GM23338 (cell line): ENCODE results near the gene DPF1. TPM values are rescaled to one million over a fixed set of nuclear protein-coding genes. Genes with fewer than 3 reads are reported as not detected.

Source experiments
- ATAC-seq: fragments of 200-7000 bp; cut with Tn5 transposase; 3 replicates; pipeline ENCODE4 v1.9.1; 2020
- DNase-seq: peaks from one replicate; pipeline ENCODE4 v3.0.0-alpha.2; 2015; ENCODE audit warnings: low spot score
- H2AFZ ChIP-seq: fragments of 200-600 bp; sonication (generic); 2 replicates; pipeline ENCODE4 v1.8.0; 2016; ENCODE audit warnings: antibody characterized with exemption, mild to moderate bottlenecking, moderate library complexity
- H3F3A ChIP-seq: fragments of 200-600 bp; sonication (generic); replicated peaks from 2 replicates; pipeline ENCODE4 v1.8.0; 2017; ENCODE audit warnings: antibody characterized with exemption, mixed run types, low read depth
- H3K27ac ChIP-seq: fragments of 200-600 bp; sonication (generic); 2 replicates; pipeline ENCODE4 v1.6.1; 2016; ENCODE audit warnings: low read depth
- H3K27me3 ChIP-seq: fragments of 200-600 bp; sonication (generic); 2 replicates; pipeline ENCODE4 v1.8.0; 2016; ENCODE audit warnings: mild to moderate bottlenecking, mixed run types, moderate library complexity; ENCODE audit not compliant: insufficient read depth
- H3K36me3 ChIP-seq: fragments of 200-600 bp; sonication (generic); 2 replicates; pipeline ENCODE4 v1.8.0; 2016; ENCODE audit warnings: mild to moderate bottlenecking; ENCODE audit not compliant: insufficient read depth
- H3K4me1 ChIP-seq: fragments of 200-600 bp; sonication (generic); 2 replicates; pipeline ENCODE4 v1.8.0; 2016; ENCODE audit warnings: mild to moderate bottlenecking, moderate library complexity; ENCODE audit not compliant: insufficient read depth
- H3K4me2 ChIP-seq: fragments of 200-600 bp; sonication (generic); 2 replicates; pipeline ENCODE4 v1.7.1; 2017; ENCODE audit warnings: mixed run types
- H3K4me3 ChIP-seq: fragments of 200-600 bp; sonication (generic); 2 replicates; pipeline ENCODE4 v1.6.1; 2016; ENCODE audit warnings: mixed run types
- H3K79me2 ChIP-seq: fragments of 200-600 bp; sonication (generic); replicated peaks from 2 replicates; pipeline ENCODE4 v1.8.0; 2017; ENCODE audit warnings: mild to moderate bottlenecking; ENCODE audit not compliant: insufficient read depth
- H3K9me2 ChIP-seq: fragments of 200-600 bp; sonication (generic); 2 replicates; pipeline ENCODE4 v1.8.0; 2017; ENCODE audit not compliant: insufficient read depth
- H4K20me1 ChIP-seq: fragments of 200-600 bp; sonication (generic); replicated peaks from 2 replicates; pipeline ENCODE4 v1.8.0; 2017; ENCODE audit warnings: mild to moderate bottlenecking; ENCODE audit not compliant: insufficient read depth
- H3K27ac Mint-ChIP-seq: 2 replicates; pipeline ENCODE4 v1.8.0; 2020; ENCODE audit warnings: inconsistent platforms, mild to moderate bottlenecking, moderate library complexity, mixed read lengths
- H3K27me3 Mint-ChIP-seq: 3 replicates; pipeline ENCODE4 v1.8.0; 2022; ENCODE audit warnings: low read depth, mild to moderate bottlenecking, moderate library complexity, mixed read lengths, inconsistent platforms; ENCODE audit not compliant: insufficient read depth, poor library complexity
- H3K36me3 Mint-ChIP-seq: 3 replicates; pipeline ENCODE4 v1.8.0; 2021; ENCODE audit warnings: low read depth, mild to moderate bottlenecking, inconsistent platforms, moderate library complexity, mixed read lengths
- H3K4me1 Mint-ChIP-seq: 3 replicates; pipeline ENCODE4 v1.8.0; 2020; ENCODE audit warnings: mild to moderate bottlenecking, inconsistent platforms, mixed read lengths
- H3K4me3 Mint-ChIP-seq: 3 replicates; pipeline ENCODE4 v1.8.0; 2021; ENCODE audit warnings: moderate library complexity, mild to moderate bottlenecking, inconsistent platforms, mixed read lengths
- H3K9me3 Mint-ChIP-seq: 3 replicates; pipeline ENCODE4 v1.8.0; 2020; ENCODE audit warnings: moderate library complexity, mild to moderate bottlenecking, inconsistent platforms, mixed read lengths
- CREB1 ChIP-seq: fragments of 250-450 bp; sonication (Bioruptor Pico); IDR thresholded peaks from 2 replicates; pipeline ENCODE4 v1.5.0; 2020; ENCODE audit warnings: low read depth, mild to moderate bottlenecking, moderate library complexity
- EZH2 ChIP-seq: fragments of 200-600 bp; sonication (generic); IDR thresholded peaks from one replicate; pipeline ENCODE4 v1.8.0; 2017; ENCODE audit warnings: antibody characterized with exemption, mild to moderate bottlenecking, low read depth; ENCODE audit not compliant: unreplicated experiment
- EZH2phosphoT487 ChIP-seq: fragments of 200-600 bp; sonication (generic); IDR thresholded peaks from one replicate; pipeline ENCODE4 v1.8.1; 2018; ENCODE audit warnings: antibody characterized with exemption; ENCODE audit not compliant: unreplicated experiment
- POLR2AphosphoS5 ChIP-seq: IDR thresholded peaks from 2 replicates; pipeline ENCODE4 v1.6.1; 2016; ENCODE audit warnings: antibody characterized with exemption, low read depth
- ZNF331 ChIP-seq: fragments of 250-450 bp; sonication (Bioruptor Pico); IDR thresholded peaks from 2 replicates; pipeline ENCODE4 v1.5.0; 2020; ENCODE audit warnings: low read depth, mild to moderate bottlenecking, moderate library complexity
- polyA plus RNA-seq: library from polyadenylated mRNA; unstranded; fragments of >200 nt; fragmentation: Nextera tagmentation; extraction: Ambion mirVana; gene quantifications from 2 replicates; pipeline ENCODE4 v1.2.1, GENCODE V29; 2016
- total RNA-seq: library from RNA; depleted of rRNA; stranded (reverse); fragments of >200 nt; shearing (Covaris generic); gene quantifications from 2 replicates; pipeline ENCODE4 v1.2.3, GENCODE V29; 2014
- TF ChIP-seq, protein P1 (sequence below): fragments of 250-450 bp; sonication (Bioruptor Pico); IDR thresholded peaks from 2 replicates; pipeline ENCODE4 v1.5.0; 2020; ENCODE audit warnings: mild to moderate bottlenecking, moderate library complexity
- TF ChIP-seq, protein P2 (sequence below), 2 experiments: fragments of 200-600 bp in 1 of 2; sonication (generic) in 1 of 2; conservative IDR thresholded peaks; 2 replicates each; pipeline versions ENCODE4 v1.5.1 to v1.6.1; 2016 to 2017; ENCODE audit warnings: antibody characterized with exemption in 2 of 2, low read depth in 2 of 2, mild to moderate bottlenecking in 2 of 2, moderate library complexity in 1 of 2

DPF1 gene
- total and polyA plus RNA-seq, 2 experiments from 2014 or later, result 8.3 to 11.7 TPM

DNA sequence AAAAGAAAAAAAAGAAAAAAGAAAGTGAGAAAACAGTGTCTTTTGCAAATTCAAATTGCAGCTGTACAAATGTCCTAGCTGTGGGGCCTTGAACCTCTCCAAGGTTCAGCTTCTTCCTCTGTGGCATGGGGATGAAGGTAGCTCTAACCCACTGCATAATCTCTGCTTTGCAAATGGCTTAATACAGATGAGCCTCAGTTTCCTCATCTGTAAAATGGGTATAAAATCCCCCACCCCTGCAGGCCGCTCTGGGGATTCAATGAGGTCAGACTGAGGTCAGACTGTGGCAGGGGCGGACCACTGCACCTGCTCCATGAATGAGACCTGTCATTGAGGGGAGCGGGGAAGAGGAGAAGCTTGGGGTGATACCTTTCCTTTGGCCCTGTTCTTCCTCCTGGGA lies 5.8 kb downstream of the DPF1 start:
- no peak for ATAC-seq
- Mint-ChIP-seq H3K9me3 (no peaks in the 10 kb centered on the region; the same call in none of the 3 replicates), H3K27ac (no peak overlapping the region), H3K27me3 (peaks cover 10% of the 10 kb centered on the region), H3K36me3 (peaks cover 33% of the 10 kb centered on the region), H3K4me1 (peaks cover 16% of the 10 kb centered on the region), H3K4me3 (no peak overlapping the region)
- H3K79me2 ChIP-seq, result peaks cover 3% of the 10 kb centered on the region
- 0 out of 2 replicates have a peak, but pooled peaks cover under 1% of the 10 kb centered on the region for H3K27me3 ChIP-seq
- no peak for DNase-seq
- H3K4me2 ChIP-seq, result no peak overlapping the region
- no peak overlapping the region for H2AFZ ChIP-seq
- H3K4me1 ChIP-seq, result peaks cover 9% of the 10 kb centered on the region
- H3F3A ChIP-seq, result peaks cover 11% of the 10 kb centered on the region
- no peak overlapping the region for H3K27ac ChIP-seq
- H3K9me2 ChIP-seq, result no peaks in the 10 kb centered on the region
- no peaks in the 10 kb centered on the region for H3K36me3 ChIP-seq
- H3K4me3 ChIP-seq, result no peak overlapping the region
- 0 out of 2 replicates have a peak, but pooled peaks cover 6% of the 10 kb centered on the region for H4K20me1 ChIP-seq
- TF ChIP-seq, protein P1, sequence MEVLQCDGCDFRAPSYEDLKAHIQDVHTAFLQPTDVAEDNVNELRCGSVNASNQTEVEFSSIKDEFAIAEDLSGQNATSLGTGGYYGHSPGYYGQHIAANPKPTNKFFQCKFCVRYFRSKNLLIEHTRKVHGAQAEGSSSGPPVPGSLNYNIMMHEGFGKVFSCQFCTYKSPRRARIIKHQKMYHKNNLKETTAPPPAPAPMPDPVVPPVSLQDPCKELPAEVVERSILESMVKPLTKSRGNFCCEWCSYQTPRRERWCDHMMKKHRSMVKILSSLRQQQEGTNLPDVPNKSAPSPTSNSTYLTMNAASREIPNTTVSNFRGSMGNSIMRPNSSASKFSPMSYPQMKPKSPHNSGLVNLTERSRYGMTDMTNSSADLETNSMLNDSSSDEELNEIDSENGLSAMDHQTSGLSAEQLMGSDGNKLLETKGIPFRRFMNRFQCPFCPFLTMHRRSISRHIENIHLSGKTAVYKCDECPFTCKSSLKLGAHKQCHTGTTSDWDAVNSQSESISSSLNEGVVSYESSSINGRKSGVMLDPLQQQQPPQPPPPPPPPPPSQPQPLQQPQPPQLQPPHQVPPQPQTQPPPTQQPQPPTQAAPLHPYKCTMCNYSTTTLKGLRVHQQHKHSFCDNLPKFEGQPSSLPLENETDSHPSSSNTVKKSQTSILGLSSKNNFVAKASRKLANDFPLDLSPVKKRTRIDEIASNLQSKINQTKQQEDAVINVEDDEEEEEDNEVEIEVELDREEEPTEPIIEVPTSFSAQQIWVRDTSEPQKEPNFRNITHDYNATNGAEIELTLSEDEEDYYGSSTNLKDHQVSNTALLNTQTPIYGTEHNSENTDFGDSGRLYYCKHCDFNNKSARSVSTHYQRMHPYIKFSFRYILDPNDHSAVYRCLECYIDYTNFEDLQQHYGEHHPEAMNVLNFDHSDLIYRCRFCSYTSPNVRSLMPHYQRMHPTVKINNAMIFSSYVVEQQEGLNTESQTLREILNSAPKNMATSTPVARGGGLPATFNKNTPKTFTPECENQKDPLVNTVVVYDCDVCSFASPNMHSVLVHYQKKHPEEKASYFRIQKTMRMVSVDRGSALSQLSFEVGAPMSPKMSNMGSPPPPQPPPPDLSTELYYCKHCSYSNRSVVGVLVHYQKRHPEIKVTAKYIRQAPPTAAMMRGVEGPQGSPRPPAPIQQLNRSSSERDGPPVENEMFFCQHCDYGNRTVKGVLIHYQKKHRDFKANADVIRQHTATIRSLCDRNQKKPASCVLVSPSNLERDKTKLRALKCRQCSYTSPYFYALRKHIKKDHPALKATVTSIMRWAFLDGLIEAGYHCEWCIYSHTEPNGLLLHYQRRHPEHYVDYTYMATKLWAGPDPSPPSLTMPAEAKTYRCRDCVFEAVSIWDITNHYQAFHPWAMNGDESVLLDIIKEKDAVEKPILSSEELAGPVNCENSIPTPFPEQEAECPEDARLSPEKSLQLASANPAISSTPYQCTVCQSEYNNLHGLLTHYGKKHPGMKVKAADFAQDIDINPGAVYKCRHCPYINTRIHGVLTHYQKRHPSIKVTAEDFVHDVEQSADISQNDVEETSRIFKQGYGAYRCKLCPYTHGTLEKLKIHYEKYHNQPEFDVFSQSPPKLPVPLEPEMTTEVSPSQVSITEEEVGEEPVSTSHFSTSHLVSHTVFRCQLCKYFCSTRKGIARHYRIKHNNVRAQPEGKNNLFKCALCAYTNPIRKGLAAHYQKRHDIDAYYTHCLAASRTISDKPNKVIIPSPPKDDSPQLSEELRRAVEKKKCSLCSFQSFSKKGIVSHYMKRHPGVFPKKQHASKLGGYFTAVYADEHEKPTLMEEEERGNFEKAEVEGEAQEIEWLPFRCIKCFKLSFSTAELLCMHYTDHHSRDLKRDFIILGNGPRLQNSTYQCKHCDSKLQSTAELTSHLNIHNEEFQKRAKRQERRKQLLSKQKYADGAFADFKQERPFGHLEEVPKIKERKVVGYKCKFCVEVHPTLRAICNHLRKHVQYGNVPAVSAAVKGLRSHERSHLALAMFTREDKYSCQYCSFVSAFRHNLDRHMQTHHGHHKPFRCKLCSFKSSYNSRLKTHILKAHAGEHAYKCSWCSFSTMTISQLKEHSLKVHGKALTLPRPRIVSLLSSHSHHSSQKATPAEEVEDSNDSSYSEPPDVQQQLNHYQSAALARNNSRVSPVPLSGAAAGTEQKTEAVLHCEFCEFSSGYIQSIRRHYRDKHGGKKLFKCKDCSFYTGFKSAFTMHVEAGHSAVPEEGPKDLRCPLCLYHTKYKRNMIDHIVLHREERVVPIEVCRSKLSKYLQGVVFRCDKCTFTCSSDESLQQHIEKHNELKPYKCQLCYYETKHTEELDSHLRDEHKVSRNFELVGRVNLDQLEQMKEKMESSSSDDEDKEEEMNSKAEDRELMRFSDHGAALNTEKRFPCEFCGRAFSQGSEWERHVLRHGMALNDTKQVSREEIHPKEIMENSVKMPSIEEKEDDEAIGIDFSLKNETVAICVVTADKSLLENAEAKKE (CRISPR knock-in tag), result no peak
- no peak for TF ChIP-seq POLR2AphosphoS5
- TF ChIP-seq ZNF331, result no peak
- no peak for TF ChIP-seq CREB1
- no peak for TF ChIP-seq EZH2phosphoT487
- no peak for TF ChIP-seq EZH2
- TF ChIP-seq, protein P2, sequence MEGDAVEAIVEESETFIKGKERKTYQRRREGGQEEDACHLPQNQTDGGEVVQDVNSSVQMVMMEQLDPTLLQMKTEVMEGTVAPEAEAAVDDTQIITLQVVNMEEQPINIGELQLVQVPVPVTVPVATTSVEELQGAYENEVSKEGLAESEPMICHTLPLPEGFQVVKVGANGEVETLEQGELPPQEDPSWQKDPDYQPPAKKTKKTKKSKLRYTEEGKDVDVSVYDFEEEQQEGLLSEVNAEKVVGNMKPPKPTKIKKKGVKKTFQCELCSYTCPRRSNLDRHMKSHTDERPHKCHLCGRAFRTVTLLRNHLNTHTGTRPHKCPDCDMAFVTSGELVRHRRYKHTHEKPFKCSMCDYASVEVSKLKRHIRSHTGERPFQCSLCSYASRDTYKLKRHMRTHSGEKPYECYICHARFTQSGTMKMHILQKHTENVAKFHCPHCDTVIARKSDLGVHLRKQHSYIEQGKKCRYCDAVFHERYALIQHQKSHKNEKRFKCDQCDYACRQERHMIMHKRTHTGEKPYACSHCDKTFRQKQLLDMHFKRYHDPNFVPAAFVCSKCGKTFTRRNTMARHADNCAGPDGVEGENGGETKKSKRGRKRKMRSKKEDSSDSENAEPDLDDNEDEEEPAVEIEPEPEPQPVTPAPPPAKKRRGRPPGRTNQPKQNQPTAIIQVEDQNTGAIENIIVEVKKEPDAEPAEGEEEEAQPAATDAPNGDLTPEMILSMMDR (conservative IDR thresholded peaks at IDR 0.05; ENCODE audit: low read depth in 2 of 2), result no peak
